A549 (cell line): ENCODE results near the gene SPEN. TPM values are rescaled to one million over a fixed set of nuclear protein-coding genes. Genes with fewer than 3 reads are reported as not detected.

Experiments used
- ATAC-seq, 2 experiments: fragments of 200-7000 bp in 1 of 2; fragments of >200 bp in 1 of 2; cut with Nextera tagmentation in 1 of 2; cut with Tn5 transposase in 1 of 2; 3 replicates each; pipeline versions ENCODE4 v1.8.0 to v1.9.1; 2018 to 2020; ENCODE audit warnings: mild to moderate bottlenecking in 1 of 2, moderate library complexity in 1 of 2
- CTCF ChIA-PET: fragments of 300-600 bp; sonication (Branson Sonifier 250); formaldehyde crosslinking; extraction: SDS; loops from one replicate; lab custom pipeline; 2021; ENCODE audit warnings: antibody characterized with exemption, inconsistent platforms; lab: Yijun Ruan, JAX
- POLR2A ChIA-PET: fragments of 350-600 bp; formaldehyde crosslinking; extraction: SDS; loops from one replicate; lab custom pipeline; 2021; ENCODE audit warnings: antibody characterized with exemption, inconsistent platforms; lab: Yijun Ruan, JAX
- DNase-seq, 2 experiments: peaks; one replicate each; pipeline versions ENCODE4 v3.0.0 to v3.0.0-alpha.2; 2011 to 2016; ENCODE audit warnings: low read depth in 1 of 2, low spot score in 1 of 2
- FAIRE-seq: peaks from 2 replicates; lab custom pipeline; 2011; peaks lifted over from hg19 to GRCh38; lab: Jason Lieb, UNC
- H3K27ac ChIP-seq, 2 experiments: fragments of >200 bp; sonication (Bioruptor Twin); formaldehyde crosslinking; 3 replicates each; pipeline ENCODE4 v1.5.1; 2016 to 2017
- H3K4me1 ChIP-seq: fragments of >200 bp; sonication (Bioruptor Twin); formaldehyde crosslinking; 3 replicates; pipeline ENCODE4 v1.6.1; 2016
- H3K4me2 ChIP-seq: fragments of >200 bp; sonication (Bioruptor Twin); formaldehyde crosslinking; 3 replicates; pipeline ENCODE4 v1.6.1; 2016
- H3K4me3 ChIP-seq: fragments of >200 bp; sonication (Bioruptor Twin); formaldehyde crosslinking; 3 replicates; pipeline ENCODE4 v1.5.1; 2016
- H3K9me3 ChIP-seq: fragments of >200 bp; sonication (Bioruptor Twin); formaldehyde crosslinking; 3 replicates; pipeline ENCODE4 v1.6.1; 2016
- CBX2 ChIP-seq: fragments of 200-600 bp; sonication (generic); IDR thresholded peaks from 2 replicates; pipeline ENCODE4 v1.6.1; 2016; ENCODE audit warnings: low read depth, mild to moderate bottlenecking, borderline replicate concordance
- CHD4 ChIP-seq: fragments of 200-600 bp; sonication (generic); IDR thresholded peaks from 2 replicates; pipeline ENCODE4 v1.6.1; 2016; ENCODE audit warnings: antibody characterized with exemption, mild to moderate bottlenecking, borderline replicate concordance
- CTCF ChIP-seq: fragments of >200 bp; sonication (Bioruptor Twin); formaldehyde crosslinking; IDR thresholded peaks from 3 replicates; pipeline ENCODE4 v1.5.1; 2016
- ESRRA ChIP-seq: fragments of 150-350 bp; IDR thresholded peaks from 2 replicates; pipeline ENCODE4 v1.6.1; 2014; ENCODE audit warnings: mild to moderate bottlenecking, low read length, borderline replicate concordance
- FOSL2 ChIP-seq, 2 experiments: fragments of 450-650 bp in 1 of 2; fragments of >200 bp in 1 of 2; sonication (Bioruptor Twin) in 1 of 2; formaldehyde crosslinking; IDR thresholded peaks; 2 replicates each; pipeline versions ENCODE4 v1.5.0 to v1.6.1; 2016 to 2020; ENCODE audit warnings: mild to moderate bottlenecking in 1 of 2, moderate library complexity in 1 of 2
- GATA3 ChIP-seq: IDR thresholded peaks from 2 replicates; pipeline ENCODE4 v1.6.1; 2012; ENCODE audit warnings: borderline replicate concordance
- HDAC2 ChIP-seq: fragments of 200-600 bp; sonication (generic); IDR thresholded peaks from 2 replicates; pipeline ENCODE4 v1.6.1; 2016
- HEYL ChIP-seq: fragments of 250-450 bp; sonication (Bioruptor Pico); IDR thresholded peaks from 2 replicates; pipeline ENCODE4 v1.8.0; 2021; ENCODE audit warnings: mild to moderate bottlenecking, moderate library complexity
- HOXB5 ChIP-seq: fragments of 250-450 bp; sonication (Bioruptor Pico); IDR thresholded peaks from 2 replicates; pipeline ENCODE4 v1.5.0; 2020; ENCODE audit warnings: mild to moderate bottlenecking, moderate library complexity
- JUNB ChIP-seq: fragments of >200 bp; sonication (Bioruptor Twin); formaldehyde crosslinking; IDR thresholded peaks from 2 replicates; pipeline ENCODE4 v1.6.1; 2016
- KDM5A ChIP-seq: fragments of 200-600 bp; sonication (generic); IDR thresholded peaks from 2 replicates; pipeline ENCODE4 v1.6.1; 2016; ENCODE audit warnings: antibody characterized with exemption, mild to moderate bottlenecking
- NR3C1 ChIP-seq: fragments of >200 bp; sonication (Bioruptor Twin); formaldehyde crosslinking; IDR thresholded peaks from 3 replicates; pipeline ENCODE4 v1.6.1; 2017
- RAD21 ChIP-seq, 2 experiments: fragments of >200 bp in 1 of 2; sonication (Bioruptor Twin) in 1 of 2; formaldehyde crosslinking in 1 of 2; IDR thresholded peaks in 1 of 2; conservative IDR thresholded peaks in 1 of 2; 2 replicates in 1 of 2; 3 replicates in 1 of 2; pipeline ENCODE4 v1.6.1; 2012 to 2018; ENCODE audit warnings: inconsistent platforms in 1 of 2
- RFX5 ChIP-seq: fragments of 450-650 bp; IDR thresholded peaks from 2 replicates; pipeline ENCODE4 v1.7.1; 2014; ENCODE audit warnings: antibody characterized with exemption, mild to moderate bottlenecking, moderate library complexity
- RNF2 ChIP-seq: fragments of 200-600 bp; sonication (generic); IDR thresholded peaks from 2 replicates; pipeline ENCODE4 v1.6.1; 2016; ENCODE audit warnings: low read depth, mild to moderate bottlenecking, antibody characterized with exemption, moderate library complexity, borderline replicate concordance
- TP53 ChIP-seq: fragments of 250-450 bp; sonication (Bioruptor Pico); IDR thresholded peaks from 2 replicates; pipeline ENCODE4 v1.5.0; 2021; ENCODE audit warnings: mild to moderate bottlenecking, moderate library complexity
- ZFP36 ChIP-seq: fragments of 450-650 bp; IDR thresholded peaks from 2 replicates; pipeline ENCODE4 v1.6.1; 2014; ENCODE audit warnings: borderline replicate concordance; ENCODE audit not compliant: partially characterized antibody
- WGBS: methylation state at CpG from one replicate; pipeline ENCODE4 v1.1.6; 2017; ENCODE audit errors: missing lambda C conversion rate; 5-methylcytosine and 5-hydroxymethylcytosine counted together
- polyA plus RNA-seq, 4 experiments: library from polyadenylated mRNA; depleted of rRNA in 3 of 4; stranded (reverse); fragments of >200 nt; fragmentation: RNase III in 1 of 4; extraction: RNeasy Plus Mini Kit Qiagen cat#74134 plus additional on column Dnase treatment in 1 of 4; gene quantifications; 2 replicates in 3 of 4; 3 replicates in 1 of 4; pipeline ENCODE4 v1.2.3, GENCODE V29; 2011 to 2017
- TF ChIP-seq, protein P1 (sequence below): IDR thresholded peaks from 2 replicates; pipeline ENCODE4 v1.6.1; 2012

The SPEN gene
- polyA plus RNA-seq, 2 of the 4 experiments (the other 2 are of a cell fraction): 7.0 to 15.5 TPM

- POLR2A ChIA-PET: interaction anchor here (1.0 kb wide), 1 partner anchor 122 kb away, joined by 4 read pairs; no protein-coding TSS in a partner anchor
- Histone ChIP-seq H3K4me1 (peaks cover 35% of the 10 kb centered on the region), H3K4me3 (no peak overlapping the region), H3K4me2 (no peak overlapping the region), H3K9me3 (no peaks in the 10 kb centered on the region), H3K27ac (no peak overlapping the region)
- TF ChIP-seq NR3C1 (no peak), ZFP36 (no peak), CBX2 (no peak)
- DNase-seq (no peak), FAIRE-seq (no peak), ATAC-seq (no peak)
- WGBS: 95% methylated on average over 2 of the region's 2 CpGs
- CTCF ChIA-PET: interaction anchor here (1.7 kb wide), 1 partner anchor 164 kb away, joined by 5 read pairs; no protein-coding TSS in a partner anchor
Measured at GRCh38 chr1:15955552-15955951, 108.0 kb downstream of the SPEN start.

DNA sequence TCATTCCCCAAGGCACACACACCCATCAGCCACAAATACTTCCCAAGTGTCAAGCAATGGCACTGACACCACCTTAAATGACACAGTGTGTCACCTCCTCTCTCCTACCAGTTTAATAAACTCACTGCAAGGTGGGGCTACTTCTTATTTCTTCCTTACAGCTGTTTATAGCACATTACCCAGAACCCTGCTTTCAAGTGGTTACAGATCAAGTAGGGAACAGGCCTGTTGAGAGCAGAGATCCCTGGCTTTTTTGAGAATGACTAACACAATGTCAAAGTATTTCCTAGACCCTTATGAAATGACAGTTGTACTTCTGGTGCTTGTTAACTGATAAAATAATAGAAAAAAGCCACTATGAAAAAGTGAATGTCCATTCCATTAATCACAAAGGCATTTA is 108.6 kb downstream of the SPEN start:
- no peak for ATAC-seq
- Histone ChIP-seq H3K4me3 (no peak overlapping the region), H3K4me2 (no peak overlapping the region), H3K9me3 (no peaks in the 10 kb centered on the region), H3K4me1 (peaks cover 29% of the 10 kb centered on the region), H3K27ac (peak overlapping the region in 1 of 2 experiments; percentile 26; a peak in 1 of 6 replicates)
- ChIA-PET POLR2A (interaction anchor here (1.0 kb wide), 1 partner anchor 123 kb away, joined by 4 read pairs; no protein-coding TSS in a partner anchor), CTCF (interaction anchor here (1.6 to 1.7 kb wide), 2 partner anchors 11 to 165 kb away, joined by 3 to 5 read pairs; no protein-coding TSS in a partner anchor)
- TF ChIP-seq KDM5A (no peak), JUNB (no peak), FOSL2 (IDR thresholded peaks at IDR 0.05) (no peak), FOSL2 (CRISPR knock-in tag; IDR thresholded peaks at IDR 0.05) (no peak), RFX5 (no peak), HDAC2 (no peak), CHD4 (no peak), TP53 (CRISPR knock-in tag) (no peak), RNF2 (no peak), GATA3 (no peak), HOXB5 (no peak), HEYL (CRISPR knock-in tag) (no peak)
- TF ChIP-seq, protein P1, sequence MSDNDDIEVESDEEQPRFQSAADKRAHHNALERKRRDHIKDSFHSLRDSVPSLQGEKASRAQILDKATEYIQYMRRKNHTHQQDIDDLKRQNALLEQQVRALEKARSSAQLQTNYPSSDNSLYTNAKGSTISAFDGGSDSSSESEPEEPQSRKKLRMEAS: no peak
- no peak for FAIRE-seq
- DNase-seq: no peak

DNA sequence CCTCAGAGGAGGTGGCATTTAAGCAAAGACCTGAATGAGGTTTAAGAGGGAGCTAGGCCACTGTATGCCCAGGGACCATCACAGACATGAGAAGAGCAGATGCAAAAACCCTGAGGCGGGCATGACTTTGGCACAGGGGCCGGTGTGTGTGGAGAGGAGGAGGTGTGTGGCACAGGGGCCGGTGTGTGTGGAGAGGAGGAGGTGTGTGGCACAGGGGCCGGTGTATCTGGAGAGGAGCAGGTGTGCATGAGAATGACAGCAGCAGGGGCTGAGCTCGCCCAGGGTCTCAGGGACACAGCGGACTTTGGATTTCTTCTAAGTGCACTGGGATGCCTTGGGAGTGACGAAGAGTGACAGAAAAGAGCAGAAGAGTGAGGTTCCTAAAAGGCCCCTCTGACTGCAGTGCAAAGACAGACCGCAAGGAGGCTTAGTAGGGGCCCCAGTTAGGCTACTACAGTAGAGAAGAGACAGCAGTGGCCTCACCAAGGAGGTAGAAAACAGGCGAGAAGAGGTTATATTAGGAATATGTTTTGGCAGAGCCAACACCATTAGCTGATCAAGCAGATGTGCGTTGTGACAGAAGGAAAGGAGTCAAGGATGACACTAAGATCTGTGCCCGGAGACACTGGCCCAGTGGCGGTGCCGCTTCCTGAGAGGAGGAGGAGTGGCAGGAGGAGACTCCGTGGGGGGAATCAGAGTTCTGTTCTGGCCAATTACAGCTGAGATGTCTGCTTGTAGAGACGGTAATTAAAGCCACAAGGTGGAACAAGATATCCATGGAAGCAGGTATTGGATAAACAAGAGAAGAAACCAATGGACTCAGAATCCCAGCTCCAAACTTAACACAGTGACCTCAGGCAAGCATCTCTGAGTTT is 110.0 kb downstream of the SPEN start:
- CTCF ChIA-PET: interaction anchor here (0.6 to 2.0 kb wide), 12 partner anchors 9 to 290 kb away, joined by 3 to 9 read pairs (median 3); no protein-coding TSS in a partner anchor
- ATAC-seq (peak; percentile 71 to 78; a peak in 5 of 6 replicates), FAIRE-seq (no peak)

More for the DNA sequence above, 110.0 kb downstream of the SPEN start:
- no peaks in the 10 kb centered on the region for H3K9me3 ChIP-seq
- no peak overlapping the region for H3K4me2 ChIP-seq
- POLR2A ChIA-PET: interaction anchor here (0.9 kb wide), 1 partner anchor 122 kb away, joined by 6 read pairs; no protein-coding TSS in a partner anchor
- TF ChIP-seq CTCF (0 out of 3 replicates have a peak, but pooled peaks have one; percentile 11), RAD21 (conservative IDR thresholded peaks at IDR 0.05 in 1 of 2, IDR thresholded peaks at IDR 0.05 in 1 of 2) (0 out of 5 replicates have a peak, but pooled peaks of 1 of the 2 experiments have one; percentile 20), ESRRA (no peak)
- DNase-seq: no peak
- H3K4me1 ChIP-seq: peaks cover 16% of the 10 kb centered on the region
- 77% methylated on average over 15 of the region's 15 CpGs for WGBS
- H3K4me3 ChIP-seq: no peak overlapping the region
- 0 out of 6 replicates have a peak overlapping the region, but pooled peaks of 1 of the 2 experiments have one; percentile 34 for H3K27ac ChIP-seq
